ENCODE results near the gene HINT2.

The HINT2 gene

GRCh38 chr9:35790385-35791296, 24.2 kb downstream of the HINT2 start:
- TF ChIP-seq GATA3 (IDR thresholded peaks at IDR 0.05; ENCODE audit: low read depth, low read length) = no peak
- peak; percentile 64; the same call in 1 of the 2 replicates for TF ChIP-seq GATA2 (IDR thresholded peaks at IDR 0.05; ENCODE audit: low read depth, low read length)

GRCh38 chr9:35790025-35790384, 24.8 kb downstream of the HINT2 start:
- TF ChIP-seq GATA3 (IDR thresholded peaks at IDR 0.05; ENCODE audit: low read depth, low read length) (no peak), GATA2 (IDR thresholded peaks at IDR 0.05; ENCODE audit: low read depth, low read length) (no peak)

GRCh38 chr9:35789541-35789940, 25.3 kb downstream of the HINT2 start:
- TF ChIP-seq GATA2 (IDR thresholded peaks at IDR 0.05; ENCODE audit: low read depth, low read length) (no peak), GATA3 (IDR thresholded peaks at IDR 0.05; ENCODE audit: low read depth, low read length) (no peak)

- no peak for TF ChIP-seq GATA3 (IDR thresholded peaks at IDR 0.05; ENCODE audit: low read depth, low read length)
- no peak for TF ChIP-seq GATA2 (IDR thresholded peaks at IDR 0.05; ENCODE audit: low read depth, low read length)
Observed at GRCh38 chr9:35783418-35783817, 31.4 kb downstream of the HINT2 start.

GRCh38 chr9:35781066-35781465, 33.8 kb downstream of the HINT2 start:
- no peak for TF ChIP-seq GATA3 (IDR thresholded peaks at IDR 0.05; ENCODE audit: low read depth, low read length)
- TF ChIP-seq GATA2 (IDR thresholded peaks at IDR 0.05; ENCODE audit: low read depth, low read length) = no peak

- TF ChIP-seq GATA2 (IDR thresholded peaks at IDR 0.05; ENCODE audit: low read depth, low read length) (no peak), GATA3 (IDR thresholded peaks at IDR 0.05; ENCODE audit: low read depth, low read length) (no peak)
Observed at GRCh38 chr9:35778496-35778895, 36.3 kb downstream of the HINT2 start.

GRCh38 chr9:35776018-35776417, 38.8 kb downstream of the HINT2 start:
- TF ChIP-seq GATA3 (IDR thresholded peaks at IDR 0.05; ENCODE audit: low read depth, low read length) = no peak
- TF ChIP-seq GATA2 (IDR thresholded peaks at IDR 0.05; ENCODE audit: low read depth, low read length) = no peak

- TF ChIP-seq GATA2 (IDR thresholded peaks at IDR 0.05; ENCODE audit: low read depth, low read length) (no peak), GATA3 (IDR thresholded peaks at IDR 0.05; ENCODE audit: low read depth, low read length) (no peak)
Observed at GRCh38 chr9:35774907-35775635, 39.8 kb downstream of the HINT2 start.

GRCh38 chr9:35771943-35772342, 42.9 kb downstream of the HINT2 start:
- TF ChIP-seq GATA3 (IDR thresholded peaks at IDR 0.05; ENCODE audit: low read depth, low read length) (no peak), GATA2 (IDR thresholded peaks at IDR 0.05; ENCODE audit: low read depth, low read length) (no peak)

- TF ChIP-seq GATA3 (IDR thresholded peaks at IDR 0.05; ENCODE audit: low read depth, low read length) (no peak), GATA2 (IDR thresholded peaks at IDR 0.05; ENCODE audit: low read depth, low read length) (peak; percentile 51; the same call in 1 of the 2 replicates)
Observed at GRCh38 chr9:35771534-35771933, 43.3 kb downstream of the HINT2 start.

- TF ChIP-seq GATA3 (IDR thresholded peaks at IDR 0.05; ENCODE audit: low read depth, low read length) = no peak
- no peak for TF ChIP-seq GATA2 (IDR thresholded peaks at IDR 0.05; ENCODE audit: low read depth, low read length)
Observed at GRCh38 chr9:35771075-35771433, 43.8 kb downstream of the HINT2 start.

- TF ChIP-seq GATA3 (IDR thresholded peaks at IDR 0.05; ENCODE audit: low read depth, low read length) = no peak
- TF ChIP-seq GATA2 (IDR thresholded peaks at IDR 0.05; ENCODE audit: low read depth, low read length) = no peak
Observed at GRCh38 chr9:35769763-35770162, 45.1 kb downstream of the HINT2 start.

GRCh38 chr9:35767458-35767857, 47.4 kb downstream of the HINT2 start:
- no peak for TF ChIP-seq GATA3 (IDR thresholded peaks at IDR 0.05; ENCODE audit: low read depth, low read length)
- no peak for TF ChIP-seq GATA2 (IDR thresholded peaks at IDR 0.05; ENCODE audit: low read depth, low read length)

GRCh38 chr9:35766997-35767396, 47.8 kb downstream of the HINT2 start:
- TF ChIP-seq GATA2 (IDR thresholded peaks at IDR 0.05; ENCODE audit: low read depth, low read length) (no peak), GATA3 (IDR thresholded peaks at IDR 0.05; ENCODE audit: low read depth, low read length) (no peak)

GRCh38 chr9:35763803-35764202, 51.0 kb downstream of the HINT2 start:
- TF ChIP-seq GATA3 (IDR thresholded peaks at IDR 0.05; ENCODE audit: low read depth, low read length) (no peak), GATA2 (IDR thresholded peaks at IDR 0.05; ENCODE audit: low read depth, low read length) (no peak)
